Measurements from ENCODE around the gene SEPSECS.

SEPSECS gene

DNA sequence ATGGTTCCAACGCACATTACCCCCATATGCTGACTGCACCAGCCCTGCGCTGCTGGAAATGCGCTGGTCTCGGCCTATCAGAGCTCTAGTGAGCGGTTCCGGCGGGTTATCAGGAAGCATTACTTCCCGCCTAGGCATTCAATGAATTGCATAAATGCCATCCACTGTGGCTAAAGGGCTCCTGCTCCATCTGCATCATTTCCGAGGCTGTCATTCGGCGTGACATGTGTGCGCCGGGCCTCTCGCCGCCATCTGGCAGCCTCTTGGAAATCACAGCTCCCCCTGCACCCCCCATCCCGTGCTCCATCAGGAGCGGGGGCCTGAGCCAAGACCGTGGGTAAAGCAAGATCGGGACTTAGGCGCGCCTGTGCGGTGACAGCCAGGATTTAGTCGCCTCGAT lies 64.4 kb downstream of the SEPSECS start:
- Histone ChIP-seq H3K9ac (no peak overlapping the region), H3K27me3 (ENCODE audit: control insufficient read depth, insufficient read depth, low read length) (no peaks in the 10 kb centered on the region), H3K36me3 (ENCODE audit: control insufficient read depth, insufficient read depth, low read length) (no peaks in the 10 kb centered on the region), H3K4me1 (peaks cover 8% of the 10 kb centered on the region), H3K4me2 (ENCODE audit: low read length) (no peak overlapping the region), H3K27ac (no peak overlapping the region), H3K79me2 (no peaks in the 10 kb centered on the region), H3K9me3 (ENCODE audit: control insufficient read depth, low read length) (no peaks in the 10 kb centered on the region), H3K4me3 (ENCODE audit: low read depth, low read length) (no peak overlapping the region), H2AFZ (no peak overlapping the region)
- TF ChIP-seq, protein P1, sequence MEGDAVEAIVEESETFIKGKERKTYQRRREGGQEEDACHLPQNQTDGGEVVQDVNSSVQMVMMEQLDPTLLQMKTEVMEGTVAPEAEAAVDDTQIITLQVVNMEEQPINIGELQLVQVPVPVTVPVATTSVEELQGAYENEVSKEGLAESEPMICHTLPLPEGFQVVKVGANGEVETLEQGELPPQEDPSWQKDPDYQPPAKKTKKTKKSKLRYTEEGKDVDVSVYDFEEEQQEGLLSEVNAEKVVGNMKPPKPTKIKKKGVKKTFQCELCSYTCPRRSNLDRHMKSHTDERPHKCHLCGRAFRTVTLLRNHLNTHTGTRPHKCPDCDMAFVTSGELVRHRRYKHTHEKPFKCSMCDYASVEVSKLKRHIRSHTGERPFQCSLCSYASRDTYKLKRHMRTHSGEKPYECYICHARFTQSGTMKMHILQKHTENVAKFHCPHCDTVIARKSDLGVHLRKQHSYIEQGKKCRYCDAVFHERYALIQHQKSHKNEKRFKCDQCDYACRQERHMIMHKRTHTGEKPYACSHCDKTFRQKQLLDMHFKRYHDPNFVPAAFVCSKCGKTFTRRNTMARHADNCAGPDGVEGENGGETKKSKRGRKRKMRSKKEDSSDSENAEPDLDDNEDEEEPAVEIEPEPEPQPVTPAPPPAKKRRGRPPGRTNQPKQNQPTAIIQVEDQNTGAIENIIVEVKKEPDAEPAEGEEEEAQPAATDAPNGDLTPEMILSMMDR (IDR thresholded peaks at IDR 0.05) = no peak

DNA sequence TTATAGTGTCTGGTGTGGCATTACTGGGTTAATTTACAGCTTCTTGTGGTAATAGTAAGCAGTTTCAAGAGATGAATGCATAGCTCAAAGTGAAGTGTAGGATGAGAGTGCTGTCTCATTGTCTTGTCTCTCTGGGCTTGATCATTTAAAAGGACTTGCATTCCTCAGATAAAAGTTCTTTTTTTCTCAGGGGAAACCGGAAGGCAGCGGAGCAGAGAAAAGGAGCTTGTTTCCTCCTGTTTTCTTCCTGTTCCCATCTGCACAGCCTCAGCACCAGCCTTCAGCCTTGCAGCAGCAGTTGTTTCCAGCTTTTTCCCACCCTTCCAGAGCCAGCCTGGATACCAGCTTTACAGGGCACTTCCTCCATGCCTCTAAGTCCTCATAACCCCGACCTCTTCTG lies 68.1 kb downstream of the SEPSECS start:
- H3K9me3 ChIP-seq (ENCODE audit: control insufficient read depth, low read length) = no peaks in the 10 kb centered on the region
- H3K4me2 ChIP-seq (ENCODE audit: low read length) = no peak overlapping the region
- no peak overlapping the region for H2AFZ ChIP-seq
- no peak overlapping the region for H3K4me3 ChIP-seq (ENCODE audit: low read depth, low read length)
- H3K27me3 ChIP-seq (ENCODE audit: control insufficient read depth, insufficient read depth, low read length) = no peaks in the 10 kb centered on the region
- H3K79me2 ChIP-seq = no peaks in the 10 kb centered on the region
- no peaks in the 10 kb centered on the region for H3K36me3 ChIP-seq (ENCODE audit: control insufficient read depth, insufficient read depth, low read length)
- TF ChIP-seq, protein P1 (IDR thresholded peaks at IDR 0.05) = no peak
- H3K4me1 ChIP-seq = peaks cover 17% of the 10 kb centered on the region
- no peak overlapping the region for H3K9ac ChIP-seq
- H3K27ac ChIP-seq = no peak overlapping the region

DNA sequence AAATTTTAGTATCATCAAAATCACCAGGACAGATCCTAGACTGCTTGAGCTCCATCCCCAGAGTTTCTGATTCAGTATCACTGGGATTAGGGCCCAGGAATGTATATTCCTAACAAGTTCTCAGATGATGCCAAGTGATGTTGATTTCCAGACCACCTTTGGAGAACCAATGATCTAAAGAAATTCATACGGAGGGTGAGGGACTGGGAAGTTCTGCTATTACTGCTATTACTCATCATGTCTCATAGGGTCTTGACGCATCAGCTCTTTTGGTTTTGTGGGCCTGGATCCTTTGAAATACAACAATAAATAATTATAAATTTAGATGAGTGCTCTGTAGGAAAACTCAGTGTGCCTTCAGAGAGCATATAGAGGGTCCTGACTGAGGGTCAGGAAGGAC lies 69.7 kb downstream of the SEPSECS start:
- TF ChIP-seq, protein P1 (IDR thresholded peaks at IDR 0.05) = no peak
- Histone ChIP-seq H3K36me3 (ENCODE audit: control insufficient read depth, insufficient read depth, low read length) (no peaks in the 10 kb centered on the region), H3K79me2 (no peaks in the 10 kb centered on the region)

DNA sequence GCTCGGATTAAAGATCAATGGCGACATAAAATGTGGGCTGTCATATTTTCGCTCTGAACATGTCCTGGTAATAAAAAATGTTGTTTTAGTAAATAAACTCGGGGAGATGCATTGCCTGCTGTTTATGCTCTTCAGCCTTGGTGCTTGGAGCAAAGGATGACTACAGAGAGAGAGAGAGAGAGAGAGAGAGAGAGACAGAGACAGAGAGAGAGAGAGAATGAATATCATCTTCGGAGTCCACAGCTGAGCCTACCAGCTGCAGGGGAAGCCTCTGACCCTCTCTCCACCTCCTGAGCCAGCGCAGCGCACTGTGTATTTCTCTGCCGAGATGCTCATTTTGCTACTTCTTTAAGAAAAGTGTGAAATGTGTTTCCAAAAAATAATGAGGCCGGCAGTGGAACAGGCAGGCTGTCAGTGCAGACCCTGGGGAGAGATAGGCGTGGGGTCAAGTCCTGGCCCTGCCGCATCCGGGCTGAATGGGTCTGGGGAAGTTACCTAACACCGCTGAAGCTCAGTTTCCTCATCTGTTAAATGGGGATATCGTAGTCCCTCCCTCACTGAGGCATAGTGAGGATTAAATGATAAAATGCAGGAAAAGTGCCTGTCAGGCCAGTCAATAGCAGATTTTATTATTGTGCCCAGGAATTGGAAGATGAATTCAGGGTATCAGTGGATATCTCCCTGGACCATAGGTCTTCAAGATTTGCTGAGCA lies 71.0 kb downstream of the SEPSECS start:
- H3K27me3 ChIP-seq (ENCODE audit: control insufficient read depth, insufficient read depth, low read length) = no peaks in the 10 kb centered on the region
- TF ChIP-seq, protein P1 (IDR thresholded peaks at IDR 0.05) = no peak
- peak overlapping the region; percentile 66 for H2AFZ ChIP-seq
- H3K4me1 ChIP-seq = peaks cover 22% of the 10 kb centered on the region
- H3K4me2 ChIP-seq (ENCODE audit: low read length) = peak overlapping the region; percentile 71
- no peaks in the 10 kb centered on the region for H3K79me2 ChIP-seq
- peak overlapping the region; percentile 17 for H3K4me3 ChIP-seq (ENCODE audit: low read depth, low read length)
- H3K27ac ChIP-seq = peak overlapping the region; percentile 80
- no peaks in the 10 kb centered on the region for H3K9me3 ChIP-seq (ENCODE audit: control insufficient read depth, low read length)
- no peak overlapping the region for H3K9ac ChIP-seq
- no peaks in the 10 kb centered on the region for H3K36me3 ChIP-seq (ENCODE audit: control insufficient read depth, insufficient read depth, low read length)

More for the DNA sequence above, 69.7 kb downstream of the SEPSECS start:
- H3K9ac ChIP-seq = no peak overlapping the region
- H3K27me3 ChIP-seq (ENCODE audit: control insufficient read depth, insufficient read depth, low read length) = no peaks in the 10 kb centered on the region
- H3K27ac ChIP-seq = peak overlapping the region; percentile 80
- no peak overlapping the region for H3K4me2 ChIP-seq (ENCODE audit: low read length)
- H3K4me1 ChIP-seq = peaks cover 22% of the 10 kb centered on the region
- no peak overlapping the region for H3K4me3 ChIP-seq (ENCODE audit: low read depth, low read length)
- no peaks in the 10 kb centered on the region for H3K9me3 ChIP-seq (ENCODE audit: control insufficient read depth, low read length)
- H2AFZ ChIP-seq = no peak overlapping the region

All from parathyroid adenoma (tissue), 2 donors.